Neural cell (in vitro differentiated cells): ENCODE data around the gene RAB33B.

ENCODE experiments used
- CTCF ChIP-seq: fragments of 450-650 bp; IDR thresholded peaks from 2 replicates; pipeline ENCODE4 v1.5.1; 2014; ENCODE audit warnings: antibody characterized with exemption, mild to moderate bottlenecking, moderate library complexity; ENCODE audit not compliant: poor library complexity, severe bottlenecking
- EZH2 ChIP-seq: fragments of 200-600, 300-800 bp; shearing (Covaris generic), sonication (generic); IDR thresholded peaks from 2 replicates; pipeline ENCODE4 v1.6.1; 2014; ENCODE audit warnings: antibody characterized with exemption, low read length, borderline replicate concordance, mild to moderate bottlenecking; ENCODE audit not compliant: insufficient read depth, poor library complexity, severe bottlenecking
- POLR2AphosphoS5 ChIP-seq: IDR thresholded peaks from 2 replicates; pipeline ENCODE4 v1.6.1; 2012

DNA sequence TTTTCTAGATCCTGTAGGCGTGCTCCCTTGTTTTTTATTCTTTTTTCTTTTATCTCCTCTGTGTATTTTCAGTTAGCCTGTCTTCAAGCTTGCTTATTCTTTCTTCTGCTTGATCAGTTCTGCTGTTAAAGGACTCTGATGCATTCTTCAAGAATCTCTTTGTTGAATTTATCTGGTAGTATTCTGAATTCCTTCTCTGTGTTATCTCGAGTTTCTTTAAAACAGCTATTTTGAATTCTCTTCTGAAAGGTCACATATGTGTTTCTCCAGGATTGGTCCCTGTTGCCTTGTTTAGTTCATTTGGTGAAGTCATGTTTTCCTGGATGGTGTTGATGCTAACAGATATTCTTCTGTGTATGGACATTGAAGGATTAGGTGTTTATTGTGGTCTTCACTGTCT lies 15.3 kb downstream of the RAB33B start:
- TF ChIP-seq EZH2 = no peak
- TF ChIP-seq CTCF = no peak
- no peak for TF ChIP-seq POLR2AphosphoS5
